Measurements from ENCODE around the gene SNX6. TPM values are rescaled to one million over a fixed set of nuclear protein-coding genes. Genes with fewer than 3 reads are reported as not detected.
"Not testable (repeated sequence)": the region's sequence is repeated elsewhere in the genome, so short reads cannot be mapped to it uniquely, and the experiment has no call there.

SNX6 gene
- polyA plus RNA-seq, 3 donors: 46.7 to 115 (median 114) TPM

- 78% methylated on average over 3 of the region's 9 CpGs for WGBS (ENCODE audit: insufficient coverage)
- Histone ChIP-seq H3K4me3 (replicated peaks in 1 of 3; ENCODE audit: low read depth in 2 of 3, low read length in 3 of 3) (peak overlapping the region in 1 of 3 experiments; percentile 51), H3K4me1 (ENCODE audit: control insufficient read depth in 1 of 2, insufficient read depth in 2 of 2, low read length in 2 of 2) (peaks cover 11 to 18% of the 10 kb centered on the region in 2 donors), H3K36me3 (replicated peaks in 1 of 2; ENCODE audit: control insufficient read depth in 1 of 2, insufficient read depth in 2 of 2, low read length in 2 of 2) (no peaks in the 10 kb centered on the region), H3K9me3 (replicated peaks in 1 of 2; ENCODE audit: control insufficient read depth in 1 of 2, insufficient read depth in 1 of 2, low read length in 2 of 2) (no peaks in the 10 kb centered on the region), H3K4me2 (replicated peaks; ENCODE audit: extremely low read depth, low read length, poor library complexity, severe bottlenecking) (peak overlapping the region; percentile 55), H3K27me3 (ENCODE audit: control insufficient read depth in 2 of 2, insufficient read depth in 2 of 2, low read length in 2 of 2) (no peaks in the 10 kb centered on the region), H3K79me2 (ENCODE audit: insufficient read depth, low read length) (no peaks in the 10 kb centered on the region), H3K27ac (ENCODE audit: low read depth in 1 of 2, low read length in 2 of 2) (peak overlapping the region; percentile 22 to 33), H3K9ac (ENCODE audit: insufficient read depth, low read length, poor library complexity, severe bottlenecking) (peak overlapping the region; percentile 8), H2AFZ (ENCODE audit: insufficient read depth, low read depth, low read length, poor library complexity, severe bottlenecking) (no peak overlapping the region), H4K20me1 (ENCODE audit: insufficient read depth, low read length) (peaks cover 3% of the 10 kb centered on the region)
- H3K36me3 Mint-ChIP-seq: no peaks in the 10 kb centered on the region
- H3K4me1 Mint-ChIP-seq: peaks cover 24% of the 10 kb centered on the region
- H3K27ac Mint-ChIP-seq: peak overlapping the region; percentile 30 to 82 (median 61)
- peaks cover 0 to 2% (median 2%) of the 10 kb centered on the region in 3 donors for H3K27me3 Mint-ChIP-seq (ENCODE audit: low read depth in 3 of 3)
- H3K9me3 Mint-ChIP-seq: no peaks in the 10 kb centered on the region
- peak in 2 of 3 donors; percentile 7 to 61 for DNase-seq
- no peak for TF ChIP-seq CTCF (IDR thresholded peaks at IDR 0.05)
- intact Hi-C loops (cut with micrococcal nuclease): no loop called here
- H3K4me3 Mint-ChIP-seq: peak overlapping the region in 1 of 2 donors; percentile 44
Measured at GRCh38 chr14:34554540-34555250, 75.3 kb downstream of the SNX6 start.

DNA sequence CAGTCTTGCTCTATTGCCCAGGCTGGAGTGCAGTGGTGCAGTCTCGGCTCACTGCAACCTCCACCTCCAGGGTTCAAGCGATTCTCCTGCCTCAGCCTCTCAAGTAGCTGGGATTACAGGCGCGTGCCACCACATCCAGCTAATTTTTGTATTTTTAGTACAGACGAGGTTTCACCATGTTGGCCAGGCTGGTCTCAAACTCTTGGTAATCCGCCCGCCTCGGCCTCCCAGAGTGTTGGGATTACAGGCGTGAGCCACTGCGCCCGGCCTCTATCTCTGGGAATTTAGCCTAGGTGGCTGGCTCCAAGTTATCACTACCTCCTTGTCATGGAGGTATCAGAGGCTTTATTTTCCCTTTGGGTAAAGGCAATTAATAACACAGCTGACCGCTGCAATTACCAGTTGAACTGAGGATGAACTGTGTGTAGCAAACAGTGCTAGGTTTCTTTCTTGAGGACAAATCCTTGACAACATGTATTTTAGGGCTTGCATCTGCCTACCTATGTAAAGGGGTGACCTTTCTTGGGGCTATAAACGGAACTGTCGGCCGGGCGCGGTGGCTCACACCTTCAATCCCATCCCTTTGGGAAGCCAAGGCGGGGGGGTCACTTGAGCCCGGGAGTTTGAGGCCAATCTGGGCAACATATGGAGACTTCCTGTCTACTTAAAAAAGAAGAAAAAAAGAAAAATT, 80.5 kb downstream of the SNX6 start:
- H3K4me3 Mint-ChIP-seq; H3K9ac ChIP-seq (ENCODE audit: insufficient read depth, low read length, poor library complexity, severe bottlenecking); H3K36me3 Mint-ChIP-seq; H3K9me3 Mint-ChIP-seq; H3K27me3 ChIP-seq (ENCODE audit: control insufficient read depth in 2 of 2, insufficient read depth in 2 of 2, low read length in 2 of 2); H3K27me3 Mint-ChIP-seq (ENCODE audit: low read depth in 3 of 3); H3K4me2 ChIP-seq (replicated peaks; ENCODE audit: extremely low read depth, low read length, poor library complexity, severe bottlenecking); H2AFZ ChIP-seq (ENCODE audit: insufficient read depth, low read depth, low read length, poor library complexity, severe bottlenecking); H3K27ac Mint-ChIP-seq; H3K79me2 ChIP-seq (ENCODE audit: insufficient read depth, low read length); H3K27ac ChIP-seq (ENCODE audit: low read depth in 1 of 2, low read length in 2 of 2); H3K4me3 ChIP-seq (replicated peaks in 1 of 3; ENCODE audit: low read depth in 2 of 3, low read length in 3 of 3); DNase-seq; H3K9me3 ChIP-seq (replicated peaks in 1 of 2; ENCODE audit: control insufficient read depth in 1 of 2, insufficient read depth in 1 of 2, low read length in 2 of 2); H4K20me1 ChIP-seq (ENCODE audit: insufficient read depth, low read length); H3K36me3 ChIP-seq (replicated peaks in 1 of 2; ENCODE audit: control insufficient read depth in 1 of 2, insufficient read depth in 2 of 2, low read length in 2 of 2); intact Hi-C loops (cut with micrococcal nuclease): not testable (repeated sequence)
- H3K4me1 ChIP-seq (ENCODE audit: control insufficient read depth in 1 of 2, insufficient read depth in 2 of 2, low read length in 2 of 2): peaks cover 21 to 28% of the 10 kb centered on the region in 2 donors
- 98% methylated on average over 9 of the region's 19 CpGs for WGBS (ENCODE audit: insufficient coverage)
- peaks cover 28% of the 10 kb centered on the region for H3K4me1 Mint-ChIP-seq
